ACHN (cell line): ENCODE data around the gene UNC13C.
"Not testable (repeated sequence)": the region's sequence is repeated elsewhere in the genome, so short reads cannot be mapped to it uniquely, and the experiment has no call there.

ENCODE experiments used
- DNase-seq: peaks from one replicate; pipeline ENCODE4 v3.0.0-alpha.2; 2015
- in situ Hi-C: cut with HindIII; loops from 2 replicates; pipeline ENCODE4 v1.10.0; 2017; ENCODE audit warnings: low sequenced_read_pairs, low pct_ligation_motif_present, low pct_unique_long_range_greater_than_20kb

UNC13C gene

GRCh38 chr15:53978253-53978906, at the start of gene UNC13C:
Gene UNC13C (plus strand): TSS chr15:53978441. CDS start chr15:54012904, 34,463 bp downstream.
- in situ Hi-C loops, result no loop called here
- peak; percentile 2 for DNase-seq

- in situ Hi-C loops, result no loop called here
- DNase-seq, result no peak
Observed at GRCh38 chr15:53936137-53936536, 42.1 kb upstream of the UNC13C start.

GRCh38 chr15:53937632-53938031, 40.6 kb upstream of the UNC13C start:
- in situ Hi-C loops, DNase-seq: not testable (repeated sequence)

GRCh38 chr15:53950572-53950971, 27.7 kb upstream of the UNC13C start:
- in situ Hi-C loops, result no loop called here
- no peak for DNase-seq

- no peak for DNase-seq
- in situ Hi-C loops, result no loop called here
Observed at GRCh38 chr15:53955396-53955795, 22.8 kb upstream of the UNC13C start.

- peak; percentile 21 for DNase-seq
- in situ Hi-C loops, result no loop called here
Observed at GRCh38 chr15:53962646-53963561, 15.3 kb upstream of the UNC13C start.

GRCh38 chr15:53963801-53964200, 14.4 kb upstream of the UNC13C start:
- DNase-seq, result no peak
- in situ Hi-C loops, result no loop called here

- no peak for DNase-seq
- in situ Hi-C loops, result no loop called here
Observed at GRCh38 chr15:53974121-53974520, 4.1 kb upstream of the UNC13C start.

- DNase-seq, result no peak
- in situ Hi-C loops, result no loop called here
Observed at GRCh38 chr15:53974813-53975212, 3.4 kb upstream of the UNC13C start.

- peak; percentile 19 for DNase-seq
- in situ Hi-C loops, result no loop called here
Observed at GRCh38 chr15:53976844-53977392, 1.3 kb upstream of the UNC13C start.

GRCh38 chr15:53979051-53979788, 979 bp downstream of the UNC13C start:
- in situ Hi-C loops, result no loop called here
- DNase-seq, result no peak

GRCh38 chr15:53980021-53980420, 1.8 kb downstream of the UNC13C start:
- in situ Hi-C loops, result no loop called here
- no peak for DNase-seq

- in situ Hi-C loops, result no loop called here
- DNase-seq, result no peak
Observed at GRCh38 chr15:53982071-53982680, 3.9 kb downstream of the UNC13C start.

- in situ Hi-C loops, result no loop called here
Observed at GRCh38 chr15:53982876-53983275, 4.6 kb downstream of the UNC13C start.

GRCh38 chr15:53984221-53984620, 6.0 kb downstream of the UNC13C start:
- in situ Hi-C loops, result no loop called here

More at GRCh38 chr15:53982876-53983275, 4.6 kb downstream of the UNC13C start:
- DNase-seq, result no peak

GRCh38 chr15:53985562-53985961, 7.3 kb downstream of the UNC13C start:
- in situ Hi-C loops, result no loop called here
- DNase-seq, result no peak

More at GRCh38 chr15:53984221-53984620, 6.0 kb downstream of the UNC13C start:
- no peak for DNase-seq

GRCh38 chr15:53987480-53987879, 9.2 kb downstream of the UNC13C start:
- in situ Hi-C loops, result no loop called here

GRCh38 chr15:54007256-54007655, 29.0 kb downstream of the UNC13C start:
- DNase-seq, result no peak
- in situ Hi-C loops, result no loop called here

More at GRCh38 chr15:53987480-53987879, 9.2 kb downstream of the UNC13C start:
- no peak for DNase-seq
